Panc1 (cell line): ENCODE measurements around the gene IGFBP4. TPM values are rescaled to one million over a fixed set of nuclear protein-coding genes. Genes with fewer than 3 reads are reported as not detected.

Experiments
- ATAC-seq: fragments of 200-7000 bp; cut with Tn5 transposase; 2 replicates; pipeline ENCODE4 v1.9.1; 2020; ENCODE audit warnings: mild to moderate bottlenecking, moderate library complexity
- Bru-seq: library from RNA; stranded (reverse); fragments of 400-500 nt; gene quantifications from one replicate; lab custom pipeline; 2021; lab: Mats Ljungman, UMichigan
- BruChase-seq, 2 experiments: library from RNA; stranded (reverse); fragments of 400-500 nt; gene quantifications; one replicate each; lab custom pipeline; 2021; lab: Mats Ljungman, UMichigan
- BruUV-seq: library from RNA; stranded (reverse); fragments of 400-500 nt; replicated peaks from 2 replicates; lab custom pipeline; 2021; lab: Mats Ljungman, UMichigan
- CTCF ChIA-PET: fragments of 300-600 bp; sonication (Branson Sonifier 250); formaldehyde crosslinking; loops from one replicate; lab custom pipeline; 2022; ENCODE audit warnings: antibody characterized with exemption; lab: Charles Lee
- POLR2A ChIA-PET: fragments of 300-600 bp; sonication (Branson Sonifier 250); formaldehyde crosslinking; loops from one replicate; lab custom pipeline; 2022; ENCODE audit warnings: antibody characterized with exemption; lab: Charles Lee
- DNase-seq: peaks from one replicate; pipeline ENCODE4 v3.0.0-alpha.2; 2010; ENCODE audit warnings: low read depth, low spot score
- H3K27ac ChIP-seq: 2 replicates; pipeline ENCODE4 v1.5.1; 2011; ENCODE audit warnings: mild to moderate bottlenecking, low read length, inconsistent platforms
- H3K27me3 ChIP-seq: fragments of 200-500 bp; sonication (Bioruptor generic); 2 replicates; pipeline ENCODE4 v1.6.0; 2014; ENCODE audit warnings: low read length, inconsistent platforms; ENCODE audit not compliant: control insufficient read depth, insufficient read depth
- H3K36me3 ChIP-seq: fragments of 200-500 bp; sonication (Bioruptor generic); 2 replicates; pipeline ENCODE4 v1.5.1; 2014; ENCODE audit warnings: inconsistent platforms, mild to moderate bottlenecking, low read length, moderate library complexity; ENCODE audit not compliant: control insufficient read depth, insufficient read depth
- H3K4me1 ChIP-seq: 2 replicates; pipeline ENCODE4 v1.5.1; 2011; ENCODE audit warnings: inconsistent platforms, mild to moderate bottlenecking, low read length, moderate library complexity; ENCODE audit not compliant: control insufficient read depth, insufficient read depth
- H3K4me3 ChIP-seq, 2 experiments: 2 replicates each; pipeline ENCODE4 v1.5.1; 2011 to 2012; ENCODE audit warnings: low read depth in 2 of 2, low read length in 2 of 2, mild to moderate bottlenecking in 2 of 2, inconsistent platforms in 1 of 2, moderate library complexity in 1 of 2
- H3K9me3 ChIP-seq: fragments of 200-500 bp; sonication (Bioruptor generic); 2 replicates; pipeline ENCODE4 v1.5.1; 2014; ENCODE audit warnings: low read depth, mild to moderate bottlenecking, inconsistent platforms, low read length, moderate library complexity; ENCODE audit not compliant: control insufficient read depth, insufficient read depth
- POLR2AphosphoS5 ChIP-seq: IDR thresholded peaks from 2 replicates; pipeline ENCODE4 v1.6.1; 2012; ENCODE audit warnings: mild to moderate bottlenecking, low read depth, low read length, moderate library complexity
- REST ChIP-seq, 2 experiments: IDR thresholded peaks; 2 replicates each; pipeline ENCODE4 v1.6.1; 2011 to 2012; ENCODE audit warnings: low read depth in 2 of 2, control low read depth in 1 of 2, low read length in 1 of 2, mild to moderate bottlenecking in 1 of 2, moderate library complexity in 1 of 2; ENCODE audit not compliant: insufficient read depth in 1 of 2
- SIN3A ChIP-seq: IDR thresholded peaks from 2 replicates; pipeline ENCODE4 v1.6.1; 2012; ENCODE audit warnings: low read depth, mild to moderate bottlenecking, low read length, moderate library complexity, borderline replicate concordance; ENCODE audit not compliant: insufficient read depth
- TCF7L2 ChIP-seq: IDR thresholded peaks from 2 replicates; pipeline ENCODE4 v1.6.1; 2011; ENCODE audit warnings: mild to moderate bottlenecking, low read depth, low read length, inconsistent platforms
- in situ Hi-C: cut with HindIII; loops from 2 replicates; pipeline ENCODE4 v1.10.0; 2016; ENCODE audit warnings: low sequenced_read_pairs, low pct_unique_long_range_greater_than_20kb
- intact Hi-C: fragments of 100-400 bp; cut with micrococcal nuclease; formaldehyde crosslinking; loops from one replicate; pipeline ENCODE4 v1.10.0; 2022; ENCODE audit not compliant: unreplicated experiment
- long read RNA-seq: library from polyadenylated mRNA; unstranded; transcript quantifications from one replicate; pipeline ENCODE4 v2.0.0, GENCODE V29; 2021; ENCODE audit not compliant: unreplicated experiment
- polyA plus RNA-seq: library from polyadenylated mRNA; unstranded; fragments of >200 nt; gene quantifications from one replicate; pipeline ENCODE4 v1.2.1, GENCODE V29; 2012; ENCODE audit warnings: missing spikeins; ENCODE audit not compliant: insufficient read length
- total RNA-seq: library from RNA; stranded (reverse); gene quantifications from one replicate; pipeline ENCODE4 v1.2.1, GENCODE V29; 2021; ENCODE audit not compliant: unreplicated experiment
- TF ChIP-seq, protein P1 (sequence below): fragments of 450-650 bp; IDR thresholded peaks from 2 replicates; pipeline ENCODE4 v1.5.1; 2017; ENCODE audit warnings: mild to moderate bottlenecking

Gene IGFBP4
- 27.1 TPM for total RNA-seq
- 30.2 TPM for polyA plus RNA-seq
- Bru-seq, nascent RNA = percentile 41 among the genes with signal in this experiment
- BruChase-seq, experiment 1, labeled RNA remaining after a 2-hour chase = percentile 44 among the genes with signal in this experiment
- BruChase-seq, experiment 2, labeled RNA remaining after a 6-hour chase = percentile 51 among the genes with signal in this experiment
- long read RNA-seq, transcript IGFBP4-201 (4 exons, 2,200 nt) = major isoform, 77 of 85 reads
- long read RNA-seq, partial matches to known transcripts = 8 of 85 reads
- long read RNA-seq, other reads (novel, unspliced or antisense) = 0 of 85 reads

DNA sequence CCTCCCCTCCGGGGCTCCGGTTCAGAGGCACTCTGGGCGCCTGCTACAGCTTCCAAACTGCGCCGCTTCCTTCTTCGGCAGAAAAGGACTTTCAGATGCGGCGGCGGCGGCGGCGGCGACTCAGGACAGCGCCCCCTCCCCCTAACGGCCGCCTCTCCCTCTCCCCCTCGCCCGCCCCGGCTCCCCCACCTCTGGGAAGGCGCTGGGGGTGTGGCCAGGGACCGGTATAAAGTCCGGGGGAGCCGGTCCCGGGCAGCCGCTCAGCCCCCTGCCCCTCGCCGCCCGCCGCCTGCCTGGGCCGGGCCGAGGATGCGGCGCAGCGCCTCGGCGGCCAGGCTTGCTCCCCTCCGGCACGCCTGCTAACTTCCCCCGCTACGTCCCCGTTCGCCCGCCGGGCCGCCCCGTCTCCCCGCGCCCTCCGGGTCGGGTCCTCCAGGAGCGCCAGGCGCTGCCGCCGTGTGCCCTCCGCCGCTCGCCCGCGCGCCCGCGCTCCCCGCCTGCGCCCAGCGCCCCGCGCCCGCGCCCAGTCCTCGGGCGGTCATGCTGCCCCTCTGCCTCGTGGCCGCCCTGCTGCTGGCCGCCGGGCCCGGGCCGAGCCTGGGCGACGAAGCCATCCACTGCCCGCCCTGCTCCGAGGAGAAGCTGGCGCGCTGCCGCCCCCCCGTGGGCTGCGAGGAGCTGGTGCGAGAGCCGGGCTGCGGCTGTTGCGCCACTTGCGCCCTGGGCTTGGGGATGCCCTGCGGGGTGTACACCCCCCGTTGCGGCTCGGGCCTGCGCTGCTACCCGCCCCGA is at the start of gene IGFBP4:
TSS of gene IGFBP4 (plus strand) at position 255 of the 792 bp plus-strand sequence. CDS start at position 541, 286 bp downstream.
- no peaks in the 10 kb centered on the region for H3K36me3 ChIP-seq
- peaks cover 11% of the 10 kb centered on the region for H3K4me1 ChIP-seq
- no TSS peak for BruUV-seq
- peak within 1 kb of the TSS; percentile 41 to 63 for H3K4me3 ChIP-seq
- peak within 1 kb of the TSS; percentile 58; the same call in 1 of the 2 replicates for H3K27ac ChIP-seq
- H3K9me3 ChIP-seq = no peaks in the 10 kb centered on the region
- no peaks in the 10 kb centered on the region for H3K27me3 ChIP-seq
- CTCF ChIA-PET = interaction anchor here (0.6 to 2.9 kb wide), 5 partner anchors 26 to 115 kb away, joined by 5 to 17 read pairs (median 7); partner anchors contain the start of gene TOP2A
- POLR2A ChIA-PET = interaction anchor here (0.7 kb wide), 1 partner anchor 11 kb away, joined by 3 read pairs; no protein-coding TSS in a partner anchor
- TF ChIP-seq TCF7L2 (no peak), POLR2AphosphoS5 (no peak), SIN3A (no peak), REST (IDR thresholded peaks at IDR 0.05; ENCODE audit: insufficient read depth in 1 of 2, low read depth in 2 of 2, low read length in 1 of 2) (0 out of 4 replicates have a peak, but pooled peaks of 1 of the 2 experiments have one; percentile 12)
- TF ChIP-seq, protein P1, sequence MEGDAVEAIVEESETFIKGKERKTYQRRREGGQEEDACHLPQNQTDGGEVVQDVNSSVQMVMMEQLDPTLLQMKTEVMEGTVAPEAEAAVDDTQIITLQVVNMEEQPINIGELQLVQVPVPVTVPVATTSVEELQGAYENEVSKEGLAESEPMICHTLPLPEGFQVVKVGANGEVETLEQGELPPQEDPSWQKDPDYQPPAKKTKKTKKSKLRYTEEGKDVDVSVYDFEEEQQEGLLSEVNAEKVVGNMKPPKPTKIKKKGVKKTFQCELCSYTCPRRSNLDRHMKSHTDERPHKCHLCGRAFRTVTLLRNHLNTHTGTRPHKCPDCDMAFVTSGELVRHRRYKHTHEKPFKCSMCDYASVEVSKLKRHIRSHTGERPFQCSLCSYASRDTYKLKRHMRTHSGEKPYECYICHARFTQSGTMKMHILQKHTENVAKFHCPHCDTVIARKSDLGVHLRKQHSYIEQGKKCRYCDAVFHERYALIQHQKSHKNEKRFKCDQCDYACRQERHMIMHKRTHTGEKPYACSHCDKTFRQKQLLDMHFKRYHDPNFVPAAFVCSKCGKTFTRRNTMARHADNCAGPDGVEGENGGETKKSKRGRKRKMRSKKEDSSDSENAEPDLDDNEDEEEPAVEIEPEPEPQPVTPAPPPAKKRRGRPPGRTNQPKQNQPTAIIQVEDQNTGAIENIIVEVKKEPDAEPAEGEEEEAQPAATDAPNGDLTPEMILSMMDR = peak; percentile 82
- ATAC-seq = peak; percentile 89
- intact Hi-C loops = loop anchor here (5.0 kb wide), 1 partner anchor 34 kb away; no protein-coding TSS in a partner anchor
- in situ Hi-C loops = no loop called here
- no peak for DNase-seq

- POLR2A ChIA-PET = no interaction called here
- ATAC-seq = peak; percentile 77; the same call in 1 of the 2 replicates
- H3K36me3 ChIP-seq = peaks cover 74% of the 10 kb centered on the region
These were observed 44.1 kb upstream of the IGFBP4 start for GRCh38 chr17:40399185-40399584.

More at GRCh38 chr17:40399185-40399584, 44.1 kb upstream of the IGFBP4 start:
- no peak overlapping the region for H3K4me3 ChIP-seq
- no peaks in the 10 kb centered on the region for H3K9me3 ChIP-seq
- DNase-seq = peak; percentile 17
- CTCF ChIA-PET = interaction anchor here (0.6 kb wide), 1 partner anchor 42 kb away, joined by 3 read pairs; no protein-coding TSS in a partner anchor
- H3K4me1 ChIP-seq = no peaks in the 10 kb centered on the region
- no peaks in the 10 kb centered on the region for H3K27me3 ChIP-seq
- TF ChIP-seq REST (IDR thresholded peaks at IDR 0.05; ENCODE audit: insufficient read depth in 1 of 2, low read depth in 2 of 2, low read length in 1 of 2) = no peak
- TF ChIP-seq, protein P1 = peak; percentile 75
- TF ChIP-seq POLR2AphosphoS5 = no peak
- intact Hi-C loops = no loop called here
- BruUV-seq = no TSS peak
- no peak overlapping the region for H3K27ac ChIP-seq
- in situ Hi-C loops = no loop called here
